Stimulated activated CD4-positive, alpha-beta T cell treated with anti-CD3 and anti-CD28 coated beads, Interleukin-1b, Interleukin-23, amount 100 ng/mL, for 48 hours (primary cell): Measurements from ENCODE around the gene SLCO4A1.
A peak's percentile ranks its signal among the peaks of the same experiment; 100 is the strongest.
"Not testable (repeated sequence)": the region's sequence is repeated elsewhere in the genome, so short reads cannot be mapped to it uniquely, and the experiment has no call there.

Source experiments
- DNase-seq: peaks from one replicate; pipeline ENCODE4 v3.0.0-alpha.2; 2020

SLCO4A1 gene

DNA sequence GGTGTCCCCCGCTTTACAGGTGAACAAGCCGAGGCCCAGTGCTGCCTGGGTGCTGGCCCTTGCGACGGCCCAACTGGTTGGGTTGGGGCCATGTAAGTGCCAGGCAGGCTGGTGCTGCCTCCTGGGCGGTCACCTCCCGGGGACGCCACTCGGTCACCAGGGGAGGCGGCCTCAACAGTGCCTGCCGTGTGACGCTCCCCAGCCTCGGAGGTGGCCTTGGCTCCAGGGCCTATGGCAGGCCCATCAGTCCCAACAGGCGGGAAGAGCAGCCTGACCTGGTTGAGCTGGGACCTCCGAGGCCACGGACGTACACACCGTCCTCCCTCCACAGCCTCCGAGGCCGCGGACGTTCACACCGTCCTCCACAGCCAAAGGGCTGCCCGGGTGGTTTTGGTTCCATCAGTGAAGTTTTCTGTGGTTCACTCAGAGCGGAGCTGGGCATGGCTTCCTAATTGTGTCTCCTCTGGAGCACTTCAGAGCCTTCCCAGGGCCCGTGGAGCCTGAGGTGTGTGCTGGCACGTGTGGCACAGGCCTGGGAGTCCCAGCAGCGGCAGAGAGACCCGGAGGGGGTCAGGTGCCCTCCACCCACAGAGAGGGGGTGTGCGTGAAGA is 19.3 kb upstream of the SLCO4A1 start:
- no peak for DNase-seq

DNA sequence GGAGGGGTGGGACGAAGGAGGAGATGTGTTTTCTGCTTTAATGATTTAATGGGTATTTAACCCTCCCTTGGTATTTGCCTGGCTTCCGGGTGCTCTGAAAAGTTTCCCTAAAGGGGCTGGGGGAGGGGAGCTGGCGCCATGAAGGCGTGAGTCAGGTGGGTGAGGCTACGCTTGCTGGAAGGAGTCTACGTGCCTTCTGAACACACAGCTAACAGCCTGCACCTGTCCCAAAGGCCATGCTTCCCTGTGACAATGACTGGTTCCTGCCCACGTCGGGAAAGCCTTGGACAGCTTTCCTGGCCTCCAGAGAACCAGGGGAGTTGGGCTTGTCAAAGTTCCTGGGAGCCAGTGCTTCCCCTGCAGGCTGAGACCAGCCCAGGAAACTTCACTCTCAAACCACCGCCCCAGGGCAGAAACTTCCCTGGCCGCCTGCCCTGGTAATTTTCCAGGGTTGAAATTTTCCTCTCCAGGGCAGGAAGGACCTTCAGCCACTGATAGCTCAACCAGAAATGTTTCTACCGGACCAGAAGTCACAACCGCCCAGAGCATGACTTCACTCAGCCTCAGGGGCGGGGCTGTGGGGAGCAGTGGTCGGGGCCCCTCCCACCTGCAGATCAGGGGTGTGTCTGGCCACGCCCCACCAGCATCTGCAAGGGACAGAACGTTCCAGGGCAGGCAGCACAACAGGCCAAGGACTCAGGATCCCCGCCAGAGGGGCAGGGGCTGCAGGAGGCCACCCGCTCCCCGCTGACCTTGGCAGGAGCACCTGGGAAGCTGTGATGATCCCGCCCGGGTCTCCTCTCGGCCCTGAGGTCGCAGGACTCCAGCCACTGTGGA is 18.6 kb upstream of the SLCO4A1 start:
- peak; percentile 91 for DNase-seq

DNA sequence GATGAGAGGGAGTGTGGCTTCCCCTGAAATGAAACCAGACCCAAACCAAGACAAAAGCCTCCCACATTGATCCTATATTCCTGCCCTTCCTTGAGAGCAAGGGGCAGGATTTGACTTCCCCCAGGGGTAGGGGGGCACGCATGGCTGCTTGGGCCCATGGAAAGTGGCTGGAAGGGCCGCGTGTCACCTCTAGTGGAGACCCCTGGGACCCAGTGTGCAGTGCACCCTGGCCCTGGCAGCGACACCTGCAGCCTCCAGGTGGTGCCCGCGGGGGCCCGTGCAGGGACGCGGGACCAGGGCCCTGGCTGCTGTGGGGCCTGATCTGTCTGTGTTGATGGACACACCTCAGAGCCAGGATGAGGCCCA is 18.0 kb upstream of the SLCO4A1 start:
- DNase-seq: no peak

DNA sequence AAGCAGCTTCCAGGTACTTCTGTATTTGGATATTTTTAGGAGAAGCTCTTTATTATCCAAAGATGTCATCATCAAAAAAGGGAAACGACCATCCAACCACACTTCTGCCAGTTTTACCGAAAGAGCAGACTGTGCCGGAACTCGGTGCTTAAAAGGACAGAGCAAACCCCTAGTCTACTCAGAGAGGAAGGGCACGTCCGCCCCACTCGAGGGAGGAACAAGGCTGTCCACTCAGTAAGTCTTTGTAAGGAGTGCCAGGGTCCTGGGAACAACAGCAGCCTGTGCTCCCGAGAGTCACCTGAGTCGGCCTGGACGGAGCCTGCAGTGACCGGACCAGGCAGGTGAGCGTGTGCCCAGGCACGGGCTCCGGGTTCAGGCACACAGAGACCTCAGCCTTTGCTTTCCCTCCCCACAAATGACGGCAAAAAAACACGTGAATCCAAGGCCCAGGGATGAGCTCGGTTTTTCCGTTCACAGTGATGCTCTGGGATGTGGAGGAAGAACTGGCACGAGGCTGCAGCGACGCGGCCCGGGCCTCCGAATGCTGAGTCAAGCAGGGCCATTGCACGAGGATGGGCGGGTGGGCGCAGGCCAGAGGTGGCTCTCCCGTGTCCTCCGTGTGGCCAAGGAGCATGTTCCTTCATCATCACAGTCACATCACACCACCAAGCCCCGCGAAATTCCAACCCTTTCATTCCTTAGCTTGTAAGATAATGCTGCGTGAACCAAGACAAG is 17.4 kb upstream of the SLCO4A1 start:
- DNase-seq: no peak

DNA sequence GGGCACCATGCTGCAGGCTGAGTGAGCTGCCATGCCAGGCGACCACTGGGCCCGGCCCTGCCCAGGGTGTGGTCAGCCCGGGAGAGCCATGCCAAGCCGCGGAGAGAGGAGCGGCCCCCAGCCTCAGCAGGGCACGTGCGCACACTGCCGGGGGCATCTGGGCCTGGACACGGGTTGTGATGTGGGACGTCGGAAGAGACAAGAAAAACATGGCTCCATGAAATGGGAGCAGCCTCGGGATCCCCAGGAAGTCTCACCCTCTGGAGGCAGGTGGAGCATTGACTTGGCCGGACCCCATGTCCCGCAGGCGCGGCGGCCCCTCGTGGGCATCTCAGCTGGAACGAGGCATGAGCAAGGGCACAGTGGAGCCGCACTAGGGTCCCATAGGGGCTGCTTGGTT is 16.8 kb upstream of the SLCO4A1 start:
- no peak for DNase-seq

DNA sequence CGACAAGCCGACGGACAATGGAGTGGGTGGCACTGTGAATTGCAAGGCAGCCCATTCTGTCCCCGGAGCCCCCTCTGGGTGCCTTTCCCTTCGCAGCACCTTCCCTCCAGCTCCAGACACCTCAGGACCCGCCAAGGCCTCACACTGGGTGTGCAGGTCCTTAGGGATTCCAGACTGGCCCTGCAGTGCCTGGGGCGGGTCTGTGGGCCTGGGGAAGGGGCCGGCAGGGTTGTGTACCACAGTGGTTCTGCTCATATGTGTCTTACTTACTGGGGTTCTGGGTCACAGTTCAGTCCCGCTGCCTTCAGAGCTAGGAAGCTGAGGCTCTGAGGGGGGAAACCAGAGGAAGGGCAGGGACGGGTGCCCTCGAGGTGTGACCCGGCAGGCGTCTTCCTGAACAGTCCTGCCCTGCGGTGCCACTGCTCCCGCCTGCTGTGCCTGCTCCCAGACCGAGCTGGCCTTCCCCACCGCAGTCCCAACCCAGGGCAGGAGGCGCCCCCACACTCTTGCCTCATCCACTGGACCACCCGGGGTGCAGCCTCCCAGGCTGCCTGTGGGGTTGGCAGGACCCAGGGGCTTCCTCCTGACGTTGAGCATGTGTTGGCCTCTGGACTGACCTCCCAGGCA is 16.3 kb upstream of the SLCO4A1 start:
- DNase-seq: no peak

DNA sequence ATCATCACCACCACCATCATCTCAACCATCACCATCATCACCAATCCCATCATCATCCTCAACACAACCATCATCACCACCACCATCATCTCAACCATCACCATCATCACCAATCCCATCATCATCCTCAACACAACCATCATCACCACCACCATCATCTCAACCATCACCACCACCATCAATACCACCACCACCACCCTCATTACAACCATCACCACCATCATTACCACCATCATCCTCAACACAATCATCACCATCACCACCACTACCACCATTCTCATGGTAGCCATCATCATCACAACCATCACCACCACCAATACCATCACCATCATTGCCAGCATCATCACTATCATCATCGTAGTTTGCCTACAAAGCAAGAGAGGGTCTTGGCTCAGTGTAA is 14.9 kb upstream of the SLCO4A1 start:
- DNase-seq: not testable (repeated sequence)

DNA sequence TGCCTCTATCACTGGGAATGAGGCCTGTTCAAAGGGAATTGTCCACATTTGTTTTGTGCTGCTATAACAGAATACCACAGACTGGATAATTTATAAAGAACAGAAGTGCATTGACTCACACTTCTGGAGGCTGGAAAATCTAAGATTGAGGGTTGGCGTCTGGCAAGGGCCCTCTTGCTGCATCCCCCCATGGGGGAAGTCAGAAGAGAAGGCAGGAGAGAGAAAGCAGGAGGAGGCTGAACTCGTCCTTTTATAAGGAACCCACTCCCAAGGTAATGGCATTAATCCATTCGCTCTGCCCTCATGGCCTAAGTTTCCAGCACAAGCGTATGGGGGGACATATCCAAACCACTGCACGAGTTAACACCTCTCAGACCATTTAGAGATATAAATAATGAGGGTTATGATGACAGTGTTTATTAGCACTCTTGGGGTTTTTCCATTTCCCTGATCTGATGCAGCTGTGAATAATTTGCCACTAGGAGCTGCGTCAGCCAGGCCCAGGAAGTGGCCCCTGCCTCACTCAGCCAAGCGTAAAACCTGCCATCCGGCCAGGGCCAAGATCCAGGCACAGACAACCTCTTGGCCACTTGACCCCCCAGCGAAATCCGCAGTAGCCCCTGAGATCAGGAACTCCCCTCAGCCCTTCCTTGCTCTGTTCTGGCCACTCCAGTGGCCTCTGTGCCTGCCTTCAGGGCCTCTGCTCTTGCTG is 14.2 kb upstream of the SLCO4A1 start:
- DNase-seq: no peak

DNA sequence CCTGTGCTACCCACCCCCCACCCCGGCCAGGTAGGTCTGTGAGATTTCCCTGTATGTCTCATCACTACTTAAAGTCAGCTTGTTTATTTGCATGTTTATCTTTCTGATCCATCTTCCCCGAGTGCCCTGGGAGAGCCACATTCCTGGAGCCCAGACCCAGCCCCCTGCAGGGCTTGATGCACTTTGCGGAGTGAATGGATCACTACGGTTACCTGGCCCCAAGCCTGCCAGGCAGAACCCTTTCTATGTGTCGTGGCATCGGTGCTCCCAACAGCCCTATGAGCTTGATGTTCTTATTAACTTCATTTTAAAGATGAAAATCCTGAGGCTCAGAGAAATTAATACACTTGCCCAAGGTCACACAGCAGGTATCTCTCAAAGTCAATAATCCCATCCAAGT is 13.6 kb upstream of the SLCO4A1 start:
- DNase-seq: no peak

DNA sequence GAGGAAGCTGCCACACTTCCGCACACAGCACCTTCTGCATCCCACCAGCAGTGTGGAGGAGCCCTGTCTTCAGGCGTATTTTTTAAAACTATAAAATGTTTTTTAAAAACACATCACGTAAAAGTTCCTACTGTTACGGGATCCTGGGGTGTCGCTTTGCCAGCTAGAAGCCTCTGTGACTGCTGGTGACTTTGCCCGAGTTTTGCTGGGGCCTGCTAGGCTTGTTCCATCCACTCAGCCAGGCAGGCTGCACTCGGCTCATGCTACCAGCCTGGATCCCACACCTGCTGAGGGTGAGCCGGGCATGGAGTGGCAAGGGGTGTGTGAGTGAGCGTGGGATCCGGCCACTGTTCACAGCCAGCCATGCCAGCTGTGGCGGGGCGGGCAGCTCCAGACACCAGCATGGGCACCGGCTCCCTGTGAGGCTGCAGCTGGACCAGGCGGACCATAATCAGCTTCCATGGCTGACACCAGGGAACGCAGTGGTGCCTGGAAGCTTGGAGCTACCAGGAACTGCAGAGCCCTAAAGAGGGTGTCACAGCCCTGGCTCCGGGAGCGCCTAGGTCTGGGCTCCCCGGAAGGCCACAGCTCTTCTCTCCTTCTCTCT is 12.3 kb upstream of the SLCO4A1 start:
- DNase-seq: no peak

DNA sequence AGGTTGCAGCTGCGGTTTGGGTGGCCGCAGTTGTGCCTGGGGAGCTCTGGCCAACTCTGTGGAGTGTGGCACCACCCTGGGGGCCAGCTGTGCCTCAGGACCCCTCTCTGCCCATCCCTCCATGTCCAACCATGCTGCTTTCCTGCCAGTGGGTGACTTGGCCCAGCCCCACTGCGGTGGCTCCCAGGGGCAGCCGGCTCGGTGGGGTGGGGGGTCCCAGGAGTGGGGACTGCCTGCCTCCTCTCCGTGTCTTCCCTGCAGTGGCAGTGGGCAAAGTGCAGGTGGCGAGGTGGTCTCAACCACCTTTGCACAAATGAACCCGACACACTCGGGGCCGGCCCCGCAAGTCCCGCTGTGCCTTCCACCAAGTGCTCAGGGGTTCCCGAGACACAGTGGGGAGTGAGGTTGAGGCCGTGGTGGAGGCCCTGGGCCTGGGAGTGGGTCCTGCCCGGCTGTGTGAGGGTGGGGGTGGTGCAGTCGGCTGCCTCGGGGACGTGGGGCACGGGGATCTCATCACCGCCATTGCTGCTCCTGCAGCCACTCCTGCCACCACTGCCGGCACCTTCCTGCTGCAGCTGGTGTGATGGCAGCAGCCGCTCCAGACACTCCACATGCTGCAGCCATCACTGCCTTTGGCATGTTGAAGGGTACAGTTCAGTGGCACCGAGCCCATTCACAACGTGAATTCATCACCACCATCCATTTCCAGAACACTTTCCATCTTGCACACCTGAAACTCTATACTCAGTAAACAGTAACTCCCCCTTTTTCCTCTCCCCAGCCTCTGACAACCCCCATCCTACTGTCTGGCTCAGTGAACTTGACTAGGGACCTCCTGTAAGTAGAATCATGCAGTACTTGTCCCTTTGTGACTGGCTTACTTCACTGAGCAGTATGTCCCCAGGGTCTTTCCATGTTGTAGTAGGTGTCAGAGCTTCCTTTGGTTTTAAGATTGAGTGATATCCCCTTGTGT is 10.7 kb upstream of the SLCO4A1 start:
- DNase-seq: no peak

DNA sequence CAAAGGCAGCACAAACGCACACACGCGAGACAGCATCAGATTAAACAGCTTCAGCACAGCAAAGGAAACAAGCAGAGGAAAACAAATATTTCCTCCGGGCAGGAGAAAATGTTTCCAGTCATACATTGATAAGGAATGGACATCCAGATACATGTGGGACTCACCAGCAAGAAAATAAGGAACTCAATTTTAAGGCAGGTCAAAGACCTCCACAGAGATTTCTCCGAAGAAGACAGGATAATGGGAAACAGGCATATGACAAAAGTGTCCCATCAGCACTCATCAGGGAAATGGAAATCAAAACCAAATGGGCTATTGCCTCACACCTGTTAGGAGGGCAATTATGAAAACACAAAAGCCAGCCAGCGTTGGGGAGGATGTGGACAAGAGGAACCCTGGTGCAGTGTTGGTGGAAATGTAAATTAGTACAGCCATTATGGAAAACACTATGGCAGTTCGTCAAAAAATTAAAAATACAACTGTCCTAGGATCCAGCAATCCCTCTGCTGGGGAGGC is 9.7 kb upstream of the SLCO4A1 start:
- no peak for DNase-seq

DNA sequence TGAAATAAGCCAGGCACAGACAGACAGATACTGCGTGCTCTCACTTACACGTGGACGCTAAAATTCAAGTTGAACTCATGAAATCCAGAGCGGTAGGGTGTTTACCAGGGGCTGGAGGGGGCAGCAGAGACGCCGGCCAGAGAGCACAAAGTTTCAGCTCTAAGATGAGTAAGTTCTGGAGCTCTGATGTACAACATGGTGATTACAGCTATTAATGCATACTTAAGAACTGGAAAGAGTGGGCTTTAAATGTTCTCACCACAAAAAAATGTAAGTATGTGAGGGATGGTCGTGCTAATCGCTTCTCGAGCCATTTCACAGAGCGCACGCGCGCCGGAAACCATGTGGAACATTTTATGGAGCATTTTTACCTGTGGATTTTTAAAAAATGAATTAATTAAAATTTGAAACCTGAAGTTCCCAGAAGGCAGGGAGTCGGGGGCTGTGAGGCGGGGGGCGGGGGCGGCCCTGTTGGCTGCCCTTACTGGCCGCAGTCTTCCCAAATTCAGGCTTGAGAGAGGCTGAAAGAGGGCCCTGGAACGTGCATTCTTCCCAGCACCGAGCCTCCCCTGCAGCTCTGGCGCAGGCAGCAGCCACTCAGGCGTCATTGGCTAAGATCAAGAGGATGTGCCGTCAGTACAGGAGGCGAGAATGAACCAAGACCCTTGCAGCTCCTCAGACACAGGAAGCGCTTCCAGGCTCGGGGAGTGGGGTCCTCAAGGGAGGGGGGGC is 8.5 kb upstream of the SLCO4A1 start:
- no peak for DNase-seq

DNA sequence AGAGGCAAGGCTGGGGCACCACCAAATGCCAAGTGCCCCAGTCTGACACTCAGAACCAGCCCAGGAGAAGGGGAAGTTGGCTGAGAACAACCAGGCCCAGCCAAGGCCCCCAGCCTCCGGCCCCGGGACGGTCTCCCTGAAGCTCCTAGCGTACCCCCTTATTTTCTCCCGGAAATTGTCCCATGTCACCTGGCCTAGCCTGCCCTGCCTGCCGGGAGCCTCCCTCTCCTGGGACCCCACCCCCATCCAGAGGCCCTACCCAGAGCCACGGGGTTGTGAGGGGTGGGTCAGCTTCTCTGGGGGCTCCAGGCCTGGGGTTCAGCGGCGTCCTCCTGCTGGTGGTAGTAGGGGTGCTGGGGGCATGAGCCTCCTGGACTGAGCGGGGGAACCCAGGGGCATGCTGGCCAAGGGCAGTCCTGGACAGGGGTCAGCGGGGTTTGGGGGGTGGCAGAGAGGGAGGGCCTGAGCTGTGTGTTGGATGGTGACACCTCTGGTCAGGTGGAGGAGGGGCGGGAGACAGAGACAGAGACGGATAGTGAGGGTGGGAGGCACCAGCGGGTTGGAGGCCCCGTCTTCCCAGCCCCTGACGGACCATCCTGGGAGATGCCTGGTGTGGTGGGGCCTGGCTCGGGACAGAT is 7.9 kb upstream of the SLCO4A1 start:
- DNase-seq: no peak

DNA sequence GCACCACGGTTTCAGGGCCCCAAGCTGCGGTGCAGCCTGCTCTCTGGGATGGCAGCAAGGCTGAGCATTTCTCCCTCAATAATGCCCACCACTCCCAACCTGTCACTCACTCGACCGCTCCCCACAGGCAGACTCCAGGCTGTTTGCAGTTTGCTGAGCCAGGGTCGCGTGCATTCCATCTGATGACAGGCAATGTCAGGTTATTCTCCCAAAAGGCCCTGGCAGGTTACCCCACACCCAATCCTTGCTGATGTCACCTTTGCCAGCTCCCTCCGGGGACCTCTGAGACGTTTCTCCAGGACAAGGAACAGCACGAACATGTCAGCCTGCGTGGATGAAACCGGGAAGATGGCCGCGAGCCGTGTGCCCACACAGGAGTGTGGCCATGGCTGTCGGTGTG is 7.1 kb upstream of the SLCO4A1 start:
- DNase-seq: no peak

DNA sequence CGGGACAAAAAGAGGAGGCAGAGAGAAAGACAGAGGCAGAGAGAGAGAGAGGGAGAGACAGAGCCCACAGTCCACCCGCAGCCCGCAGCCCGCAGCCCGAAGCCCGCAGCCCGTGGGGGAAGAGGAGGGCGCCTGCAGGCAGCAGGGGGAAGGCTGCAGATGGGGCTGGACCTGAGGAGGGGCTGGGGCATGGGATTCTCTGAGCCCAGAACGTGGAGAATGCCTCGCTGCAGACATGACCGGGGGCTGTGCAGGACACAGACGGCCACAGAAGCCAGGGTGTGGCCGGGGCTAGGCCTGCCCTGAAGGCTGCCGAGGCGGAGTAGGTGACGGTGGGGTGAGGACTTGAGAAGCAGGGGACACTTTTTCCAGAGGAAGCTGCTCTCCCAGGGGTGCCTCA is 6.5 kb upstream of the SLCO4A1 start:
- no peak for DNase-seq

DNA sequence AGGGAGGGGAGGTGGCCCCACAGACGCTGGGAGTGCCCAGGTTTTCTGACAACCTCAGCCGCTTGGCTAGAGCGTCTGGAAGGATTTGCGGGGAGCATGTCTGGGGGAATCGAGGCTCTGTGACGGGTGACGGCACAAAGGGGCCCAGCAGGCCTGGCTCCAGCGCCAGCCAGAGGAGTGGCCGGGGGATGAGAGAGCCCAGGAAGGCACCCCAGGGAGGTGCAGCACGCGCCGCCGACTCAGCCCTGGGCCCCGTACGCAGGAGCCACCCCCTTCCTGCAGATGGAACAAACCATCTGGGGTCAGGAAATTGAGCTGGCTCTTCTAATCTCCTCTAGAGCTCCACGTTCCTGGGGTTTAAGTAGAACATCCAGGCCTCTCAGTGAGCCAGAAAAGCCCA is 5.9 kb upstream of the SLCO4A1 start:
- no peak for DNase-seq

DNA sequence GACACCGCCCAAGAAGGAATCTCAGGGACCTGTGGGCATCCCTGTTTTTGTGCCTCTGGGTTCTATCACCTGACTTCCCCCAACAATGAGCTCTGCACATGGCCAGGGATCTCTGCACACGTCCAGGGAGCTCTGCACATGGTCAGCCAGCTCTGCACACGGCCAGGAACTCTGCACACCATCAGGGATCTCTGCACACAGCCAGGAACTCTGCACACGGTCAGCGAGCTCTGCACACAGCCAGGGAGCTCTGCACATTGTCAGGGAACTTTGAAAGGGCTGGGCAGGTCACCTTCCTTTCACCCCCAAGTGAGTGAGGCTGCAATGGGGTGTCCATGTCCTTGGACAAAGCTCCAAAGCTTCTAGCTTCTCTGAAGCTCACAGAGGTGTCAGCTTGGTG is 5.2 kb upstream of the SLCO4A1 start:
- DNase-seq: no peak

DNA sequence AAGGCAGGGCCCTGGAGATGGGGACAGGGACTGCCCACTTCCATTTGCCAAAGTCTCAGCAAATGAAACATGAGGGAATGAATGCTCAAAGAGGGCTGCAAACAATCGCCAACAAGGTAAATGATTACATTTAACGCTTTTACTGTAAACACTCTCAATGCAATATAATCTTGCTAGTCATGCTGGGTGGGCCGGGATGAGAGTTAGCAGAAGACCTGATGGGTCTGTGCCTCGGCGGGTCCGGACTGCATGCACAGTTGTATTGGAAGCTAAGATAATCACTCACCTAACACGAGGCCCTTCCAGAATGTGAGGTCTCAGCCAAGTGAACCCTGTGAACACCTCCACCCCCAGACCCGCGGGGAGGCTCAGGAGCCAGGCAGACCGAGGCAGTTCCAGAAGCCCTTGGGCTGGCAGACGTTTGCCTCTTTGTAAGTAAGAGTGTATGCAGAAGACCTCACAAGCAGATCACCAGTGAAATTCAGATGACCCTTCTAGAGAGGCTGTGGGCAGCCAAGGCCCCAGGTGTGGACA is 4.7 kb upstream of the SLCO4A1 start:
- no peak for DNase-seq
